Frontal cortex (tissue), 4 donors: Measurements from ENCODE around the gene AGO3. TPM values are rescaled to one million over a fixed set of nuclear protein-coding genes. Genes with fewer than 3 reads are reported as not detected.
A peak's percentile ranks its signal among the peaks of the same experiment; 100 is the strongest.
"Not testable (repeated sequence)": the region's sequence is repeated elsewhere in the genome, so short reads cannot be mapped to it uniquely, and the experiment has no call there.

Source experiments
- DNase-seq, 2 donors: peaks; one replicate each; pipeline ENCODE4 v3.0.0; 2012; ENCODE audit warnings: low spot score in 2 of 2
- FAIRE-seq: peaks from 2 replicates; lab custom pipeline; 2012; peaks lifted over from hg19 to GRCh38; lab: Jason Lieb, UNC
- total RNA-seq: library from RNA; depleted of rRNA; stranded (reverse); fragments of >200 nt; gene quantifications from one replicate; pipeline ENCODE4 v1.2.3, GENCODE V29; 2014
- donor health status: control.
- donor health status: control.
- donor health status: control.

AGO3 gene
- total RNA-seq, 1 donor from 2014 or later = 21.6 TPM

DNA sequence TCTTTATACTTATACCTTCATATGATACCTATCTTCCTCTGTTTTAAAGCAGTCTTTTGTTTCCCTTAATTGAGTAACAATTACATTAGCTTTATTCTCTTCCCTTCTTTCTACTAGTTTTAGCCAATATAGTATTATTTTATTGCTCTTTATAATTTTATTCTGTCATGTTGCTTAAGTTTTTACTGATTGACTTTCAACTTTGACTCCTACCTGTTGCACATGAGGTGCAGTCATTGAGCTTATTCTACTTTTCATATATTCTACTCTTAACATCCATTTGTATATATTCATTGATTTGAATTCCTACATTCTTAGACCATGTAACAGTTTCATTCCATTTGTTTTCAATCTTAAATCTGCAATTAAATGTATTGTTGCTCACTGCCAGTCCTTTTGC lies 49.2 kb downstream of the AGO3 start:
- DNase-seq (no peak), FAIRE-seq (no peak)

DNA sequence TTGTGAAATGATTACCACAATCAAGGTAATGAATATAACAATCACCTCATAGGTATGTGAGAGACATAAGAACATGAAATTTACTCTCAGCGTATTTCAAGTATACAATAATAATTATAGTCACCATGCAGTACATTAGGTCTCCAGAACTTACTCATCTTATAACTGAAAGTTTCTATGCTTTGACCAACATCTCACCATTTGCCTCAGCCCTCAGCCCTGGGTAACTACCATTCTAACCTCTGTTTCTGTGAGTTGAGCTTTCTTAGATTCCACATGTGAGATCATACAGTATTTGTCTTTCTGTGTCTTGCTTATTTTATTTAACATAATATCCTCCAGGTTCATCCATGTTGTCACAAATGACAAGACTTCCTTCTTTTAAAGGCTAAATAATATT lies 57.3 kb downstream of the AGO3 start:
- FAIRE-seq (no peak), DNase-seq (no peak)

DNA sequence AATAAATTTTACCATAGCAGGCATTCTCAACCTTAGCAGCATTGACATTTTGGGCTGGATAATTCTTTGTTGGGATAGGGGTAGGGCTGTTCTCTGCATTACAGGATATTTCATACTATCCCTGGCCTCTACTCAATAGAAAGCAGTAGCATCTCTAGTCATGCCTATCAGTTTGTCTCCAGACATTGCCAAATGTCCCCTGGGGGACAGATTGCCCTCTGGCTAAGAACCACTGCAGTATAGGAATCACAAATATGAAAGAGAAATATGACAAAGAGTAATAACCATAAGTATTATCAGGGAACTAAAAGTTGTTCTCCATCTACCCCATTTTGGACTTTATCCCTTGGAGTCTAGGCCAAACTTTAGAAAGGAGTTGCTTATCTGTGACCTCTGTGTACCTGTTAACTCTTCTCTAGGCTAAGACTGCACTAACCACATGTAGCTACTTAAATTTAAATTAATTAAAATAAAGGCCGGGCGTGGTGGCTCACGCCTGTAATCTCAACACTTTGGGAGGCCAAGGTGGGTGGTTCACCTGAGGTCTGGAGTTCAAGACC lies 76.1 kb downstream of the AGO3 start:
- DNase-seq (no peak), FAIRE-seq (no peak)

DNA sequence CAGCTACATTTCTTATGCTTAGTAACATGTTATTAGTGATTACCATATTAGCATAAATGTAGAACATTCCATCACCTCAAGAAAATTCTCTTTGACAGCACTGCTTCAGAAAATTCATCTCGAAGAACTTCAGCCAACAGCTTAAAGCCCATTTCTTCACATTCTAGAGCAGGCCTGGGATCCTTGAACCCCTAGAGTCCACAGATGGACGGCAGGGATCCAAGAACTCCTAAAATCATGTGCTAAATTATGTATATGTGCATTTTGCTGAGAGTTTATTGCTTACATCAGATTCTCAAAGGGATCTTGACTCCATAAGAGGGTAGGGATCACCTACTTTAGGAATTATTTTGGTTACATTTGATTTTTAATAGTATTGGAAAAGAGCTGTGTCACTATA lies 76.8 kb downstream of the AGO3 start:
- DNase-seq (no peak), FAIRE-seq (no peak)

DNA sequence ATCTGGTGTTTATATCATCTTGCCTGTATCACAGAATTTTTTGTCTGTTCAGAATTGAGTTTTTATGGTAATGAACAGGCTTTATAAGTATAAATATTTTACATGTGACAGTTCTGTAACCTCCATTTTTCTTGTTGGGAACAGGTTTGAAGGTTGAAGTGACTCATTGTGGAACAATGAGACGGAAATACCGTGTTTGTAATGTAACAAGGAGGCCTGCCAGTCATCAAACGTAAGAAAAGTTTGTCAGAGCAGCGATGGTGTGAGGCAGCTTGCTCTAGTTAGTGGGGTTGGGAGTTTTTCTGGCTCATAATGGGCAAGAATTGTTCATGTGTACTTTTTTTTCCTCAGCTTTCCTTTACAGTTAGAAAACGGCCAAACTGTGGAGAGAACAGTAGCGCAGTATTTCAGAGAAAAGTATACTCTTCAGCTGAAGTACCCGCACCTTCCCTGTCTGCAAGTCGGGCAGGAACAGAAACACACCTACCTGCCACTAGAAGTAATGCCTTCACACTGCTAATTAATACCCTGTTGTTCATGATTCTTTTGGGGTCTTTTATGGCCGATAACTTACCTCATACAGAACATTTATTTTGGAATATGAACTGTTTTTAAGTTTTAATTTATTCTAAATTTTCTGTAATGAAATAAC lies 77.8 kb downstream of the AGO3 start:
- no peak for FAIRE-seq
- no peak for DNase-seq

DNA sequence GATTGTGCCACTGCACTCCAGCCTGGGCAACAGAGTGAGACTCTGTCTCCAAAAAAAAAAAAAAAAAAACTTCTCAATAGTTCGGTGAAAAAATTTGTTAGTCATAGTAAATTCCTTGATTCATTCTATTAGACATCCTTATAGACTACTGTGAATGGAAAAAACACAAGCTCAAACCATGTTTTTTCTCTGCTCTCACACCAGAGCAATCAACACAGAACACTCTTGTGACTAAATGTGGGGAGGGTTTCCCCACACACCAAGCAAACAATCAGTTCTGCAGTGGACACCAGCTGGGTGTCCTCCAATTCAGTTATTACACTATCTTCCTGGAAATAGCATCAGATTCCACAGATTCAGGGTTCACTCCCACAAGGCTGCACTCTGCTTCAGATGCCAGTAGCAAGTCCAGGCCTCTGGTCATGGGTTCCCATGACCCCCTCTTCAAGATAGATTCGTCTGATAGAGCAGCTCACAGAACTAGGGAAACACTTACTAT lies 83.9 kb downstream of the AGO3 start:
- FAIRE-seq = no peak

GRCh38 chr1:36016686-36017085 lies 85.8 kb downstream of the AGO3 start:
- no peak for FAIRE-seq
- DNase-seq = no peak

More for the DNA sequence above, 83.9 kb downstream of the AGO3 start:
- no peak for DNase-seq

GRCh38 chr1:36023098-36023769 lies 92.3 kb downstream of the AGO3 start:
- DNase-seq (no peak), FAIRE-seq (no peak)

GRCh38 chr1:36024024-36024423 lies 93.1 kb downstream of the AGO3 start:
- not testable (repeated sequence) for FAIRE-seq, DNase-seq

DNA sequence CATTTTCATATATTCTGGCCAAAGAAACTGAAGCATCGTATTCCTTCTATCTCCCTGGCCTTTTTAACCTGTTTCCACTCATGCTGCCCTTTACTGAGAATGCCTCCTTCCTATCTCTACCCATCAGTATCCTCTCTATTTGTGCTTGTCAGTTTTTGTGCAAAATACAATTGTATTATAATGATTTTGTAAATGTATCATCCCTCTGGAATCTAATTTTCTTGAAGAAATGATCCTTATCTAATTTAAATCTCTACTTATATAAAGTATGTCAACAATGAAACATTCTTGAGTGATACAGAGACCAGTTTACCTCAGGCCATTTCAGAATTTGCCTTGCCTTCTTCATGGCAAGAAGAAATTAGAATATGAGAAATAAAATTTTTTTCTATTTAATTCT lies 93.9 kb downstream of the AGO3 start:
- FAIRE-seq = no peak
- no peak for DNase-seq

- FAIRE-seq = no peak
- no peak for DNase-seq
Measured at GRCh38 chr1:36027766-36028165, 96.9 kb downstream of the AGO3 start.

DNA sequence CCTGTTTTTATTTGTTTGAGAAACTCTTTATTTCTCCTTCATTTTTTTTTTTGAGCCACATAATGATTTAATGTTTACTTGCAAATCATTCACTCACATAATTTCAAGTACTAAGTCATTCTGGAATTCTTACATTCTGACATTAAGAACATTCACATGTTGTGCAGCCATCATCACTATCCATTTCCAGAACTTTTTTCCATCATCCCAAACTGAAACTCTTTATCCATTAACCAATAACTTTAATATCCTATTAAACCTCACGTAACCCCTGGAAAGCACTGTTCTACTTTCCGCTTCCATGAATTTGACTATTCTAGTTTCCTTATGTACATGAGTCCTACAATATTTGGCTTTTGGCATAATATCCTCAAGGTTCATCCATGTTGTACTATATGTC lies 100.5 kb downstream of the AGO3 start:
- no peak for DNase-seq
- FAIRE-seq = no peak

DNA sequence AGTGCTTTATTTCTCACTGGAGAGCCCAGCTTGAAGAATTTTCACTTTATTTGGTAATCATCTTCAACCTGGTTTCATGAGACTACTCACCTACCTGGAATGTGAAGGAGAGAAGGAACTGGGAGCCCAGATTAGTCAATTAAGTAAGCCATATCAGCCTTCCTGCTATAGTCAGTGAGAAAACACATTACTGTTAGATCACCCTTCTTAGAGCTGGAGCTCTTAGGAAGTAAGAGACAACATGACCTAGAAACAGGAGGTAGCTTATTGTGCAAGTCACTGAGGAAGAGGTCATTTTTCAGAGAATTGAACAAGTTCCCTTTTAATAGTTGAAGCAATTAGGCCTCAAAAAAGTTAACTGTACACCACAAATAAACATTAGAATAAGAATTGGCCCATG lies 103.8 kb downstream of the AGO3 start:
- no peak for FAIRE-seq
- no peak for DNase-seq

GRCh38 chr1:36035154-36035553 lies 104.2 kb downstream of the AGO3 start:
- FAIRE-seq (no peak), DNase-seq (no peak)

DNA sequence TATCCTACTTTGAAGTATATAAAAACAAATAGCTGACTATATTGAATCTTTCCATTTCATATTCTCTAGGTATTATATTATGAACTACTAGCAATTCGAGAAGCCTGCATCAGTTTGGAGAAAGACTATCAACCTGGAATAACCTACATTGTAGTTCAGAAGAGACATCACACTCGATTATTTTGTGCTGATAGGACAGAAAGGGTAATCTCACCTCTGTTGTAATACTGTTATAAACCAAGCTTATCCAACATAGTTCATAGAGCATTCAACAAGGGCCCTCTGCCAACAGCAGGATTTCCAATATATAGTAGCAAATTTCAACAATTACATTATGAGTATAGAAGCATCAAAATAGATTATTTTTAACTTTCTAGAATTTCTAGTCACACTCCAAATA lies 109.3 kb downstream of the AGO3 start:
- no peak for DNase-seq
- no peak for FAIRE-seq

GRCh38 chr1:36051821-36052220 lies 120.9 kb downstream of the AGO3 start:
- DNase-seq = no peak
- no peak for FAIRE-seq

GRCh38 chr1:36053978-36054377 lies 123.1 kb downstream of the AGO3 start:
- DNase-seq (no peak), FAIRE-seq (no peak)

DNA sequence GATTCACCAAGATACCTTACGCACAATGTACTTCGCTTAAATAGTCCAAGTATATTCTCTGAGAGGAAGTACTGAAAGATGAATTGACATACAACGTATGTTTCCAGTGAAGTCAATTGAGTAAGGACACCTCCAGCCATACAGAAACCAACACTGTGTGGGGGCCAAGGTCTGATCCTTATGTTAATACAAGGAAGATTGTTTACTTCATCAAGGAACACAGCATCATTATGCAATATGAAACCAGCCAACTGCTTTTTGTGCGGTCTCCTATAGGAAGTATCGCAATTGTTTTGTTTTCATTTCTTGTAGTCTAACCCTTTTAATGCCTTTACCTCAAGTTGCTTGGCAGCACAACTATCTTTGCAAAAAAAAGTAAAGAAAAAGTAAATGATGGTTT lies 124.8 kb downstream of the AGO3 start:
- FAIRE-seq (no peak), DNase-seq (no peak)

- DNase-seq (no peak), FAIRE-seq (no peak)
Measured at GRCh38 chr1:36062315-36062714, 131.4 kb downstream of the AGO3 start.

- DNase-seq (no peak), FAIRE-seq (peak; percentile 98)
Measured at GRCh38 chr1:36067871-36068270, 137.0 kb downstream of the AGO3 start.

GRCh38 chr1:36068866-36069265 lies 138.0 kb downstream of the AGO3 start:
- FAIRE-seq (no peak), DNase-seq (no peak)
